GM12864 (cell line): Measurements from ENCODE around the gene POMGNT2.

Experiments used
- DNase-seq: peaks from one replicate; pipeline ENCODE4 v3.0.0-alpha.2; 2011; ENCODE audit warnings: low read depth
- H3K4me3 ChIP-seq: 2 replicates; pipeline ENCODE4 v1.5.1; 2011; ENCODE audit warnings: mild to moderate bottlenecking, low read depth, low read length, control low read depth
- CTCF ChIP-seq: IDR thresholded peaks from 2 replicates; pipeline ENCODE4 v1.5.1; 2011; ENCODE audit warnings: low read depth, mild to moderate bottlenecking, moderate library complexity, low read length, control low read depth, inconsistent platforms; ENCODE audit errors: missing control alignments

The POMGNT2 gene

GRCh38 chr3:43094381-43094780 is 11.5 kb downstream of the POMGNT2 start:
- no peak for TF ChIP-seq CTCF
- H3K4me3 ChIP-seq: no peak overlapping the region
- DNase-seq: no peak

GRCh38 chr3:43093974-43094373 is 11.9 kb downstream of the POMGNT2 start:
- TF ChIP-seq CTCF: no peak
- H3K4me3 ChIP-seq: no peak overlapping the region
- DNase-seq: no peak

- no peak for TF ChIP-seq CTCF
- H3K4me3 ChIP-seq: no peak overlapping the region
- no peak for DNase-seq
These were observed 12.9 kb downstream of the POMGNT2 start for GRCh38 chr3:43093006-43093405.

GRCh38 chr3:43091481-43091880 is 14.4 kb downstream of the POMGNT2 start:
- H3K4me3 ChIP-seq: no peak overlapping the region
- no peak for TF ChIP-seq CTCF
- no peak for DNase-seq

- no peak overlapping the region for H3K4me3 ChIP-seq
- no peak for DNase-seq
- TF ChIP-seq CTCF: no peak
These were observed 15.6 kb downstream of the POMGNT2 start for GRCh38 chr3:43090238-43090637.

- TF ChIP-seq CTCF: no peak
- H3K4me3 ChIP-seq: no peak overlapping the region
- no peak for DNase-seq
These were observed 16.8 kb downstream of the POMGNT2 start for GRCh38 chr3:43089081-43089480.

GRCh38 chr3:43087249-43087776 is 18.6 kb downstream of the POMGNT2 start:
- no peak for TF ChIP-seq CTCF
- no peak for DNase-seq
- no peak overlapping the region for H3K4me3 ChIP-seq
